ENCODE data around the gene WBP4.

Gene WBP4, protein sequence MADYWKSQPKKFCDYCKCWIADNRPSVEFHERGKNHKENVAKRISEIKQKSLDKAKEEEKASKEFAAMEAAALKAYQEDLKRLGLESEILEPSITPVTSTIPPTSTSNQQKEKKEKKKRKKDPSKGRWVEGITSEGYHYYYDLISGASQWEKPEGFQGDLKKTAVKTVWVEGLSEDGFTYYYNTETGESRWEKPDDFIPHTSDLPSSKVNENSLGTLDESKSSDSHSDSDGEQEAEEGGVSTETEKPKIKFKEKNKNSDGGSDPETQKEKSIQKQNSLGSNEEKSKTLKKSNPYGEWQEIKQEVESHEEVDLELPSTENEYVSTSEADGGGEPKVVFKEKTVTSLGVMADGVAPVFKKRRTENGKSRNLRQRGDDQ

DNA sequence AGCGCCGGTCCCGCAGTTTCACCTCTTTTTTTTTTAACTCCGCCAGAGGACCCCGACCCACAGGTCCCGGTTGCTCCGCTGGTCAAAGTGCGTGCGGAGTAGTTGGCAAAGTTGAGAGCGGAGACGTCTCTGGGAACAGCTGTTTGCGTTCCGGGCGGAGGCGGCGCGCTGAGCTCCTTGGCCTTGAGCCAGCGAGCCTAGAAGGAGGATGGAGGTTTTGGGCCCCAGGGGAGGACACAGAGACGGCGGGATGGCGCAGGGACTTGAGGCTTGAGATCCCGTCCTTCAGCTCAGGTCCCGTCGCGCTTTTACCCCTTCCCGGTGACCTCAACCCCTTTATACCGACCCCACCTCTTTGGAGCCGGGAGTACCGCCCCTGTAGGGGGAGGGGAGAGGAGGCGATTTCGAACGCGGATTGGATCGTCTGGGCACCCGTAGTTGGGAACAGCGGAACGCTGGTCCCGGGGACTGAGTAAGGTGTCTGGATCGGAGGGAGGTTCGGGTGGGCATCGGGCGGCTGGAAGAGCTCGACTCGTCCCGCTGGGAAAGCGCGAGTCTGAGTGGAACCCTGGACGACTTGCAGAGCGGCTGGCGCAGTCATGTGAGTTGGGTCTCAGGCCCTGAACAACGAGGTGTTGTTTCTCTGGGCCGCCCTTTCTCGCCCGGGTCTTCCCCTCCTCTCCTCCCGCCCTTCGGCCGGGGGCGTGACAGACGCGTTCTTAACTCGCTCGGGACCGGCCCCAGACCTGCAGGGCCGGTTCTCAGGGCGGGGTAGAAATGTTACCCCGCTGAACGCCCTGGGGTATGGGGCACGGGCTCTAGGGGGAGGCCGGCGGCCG, at the start of gene WBP4:
Gene WBP4, plus strand, starts transcription at position 435 of the 839 bp plus-strand sequence. Its CDS starts 165 bp downstream, at position 600.
- TF ChIP-seq, protein P1, sequence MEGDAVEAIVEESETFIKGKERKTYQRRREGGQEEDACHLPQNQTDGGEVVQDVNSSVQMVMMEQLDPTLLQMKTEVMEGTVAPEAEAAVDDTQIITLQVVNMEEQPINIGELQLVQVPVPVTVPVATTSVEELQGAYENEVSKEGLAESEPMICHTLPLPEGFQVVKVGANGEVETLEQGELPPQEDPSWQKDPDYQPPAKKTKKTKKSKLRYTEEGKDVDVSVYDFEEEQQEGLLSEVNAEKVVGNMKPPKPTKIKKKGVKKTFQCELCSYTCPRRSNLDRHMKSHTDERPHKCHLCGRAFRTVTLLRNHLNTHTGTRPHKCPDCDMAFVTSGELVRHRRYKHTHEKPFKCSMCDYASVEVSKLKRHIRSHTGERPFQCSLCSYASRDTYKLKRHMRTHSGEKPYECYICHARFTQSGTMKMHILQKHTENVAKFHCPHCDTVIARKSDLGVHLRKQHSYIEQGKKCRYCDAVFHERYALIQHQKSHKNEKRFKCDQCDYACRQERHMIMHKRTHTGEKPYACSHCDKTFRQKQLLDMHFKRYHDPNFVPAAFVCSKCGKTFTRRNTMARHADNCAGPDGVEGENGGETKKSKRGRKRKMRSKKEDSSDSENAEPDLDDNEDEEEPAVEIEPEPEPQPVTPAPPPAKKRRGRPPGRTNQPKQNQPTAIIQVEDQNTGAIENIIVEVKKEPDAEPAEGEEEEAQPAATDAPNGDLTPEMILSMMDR (IDR thresholded peaks at IDR 0.05; ENCODE audit: low read depth, low read length, missing control alignments) = no peak
- peak within 1 kb of the TSS; percentile 69 for H3K4me3 ChIP-seq (replicated peaks; ENCODE audit: low read depth, low read length)
- peak; percentile 81 for DNase-seq (ENCODE audit: extremely low read depth, low read depth)

DNA sequence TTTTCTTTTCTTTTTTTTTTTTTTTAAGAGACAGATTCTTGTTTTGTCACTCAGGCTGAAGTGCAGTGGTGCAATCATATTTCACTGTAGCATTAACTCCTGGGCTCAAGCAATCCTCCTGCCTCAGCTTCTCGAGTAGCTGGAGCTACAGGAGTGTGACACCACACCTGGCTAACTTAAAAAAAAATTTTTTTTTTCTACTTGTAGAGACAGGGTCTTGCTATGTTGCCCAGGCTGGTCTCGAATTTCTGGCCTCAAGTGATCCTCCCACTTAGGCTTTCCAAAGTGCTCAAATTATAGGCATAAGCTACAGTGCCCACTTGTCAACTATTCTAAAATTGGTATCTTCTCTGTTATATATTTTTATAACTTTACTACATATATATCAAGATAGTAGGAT, 48.8 kb upstream of the WBP4 start:
- TF ChIP-seq, protein P1 (IDR thresholded peaks at IDR 0.05; ENCODE audit: low read depth, low read length, missing control alignments) = no peak
- no peak for DNase-seq (ENCODE audit: extremely low read depth, low read depth)

DNA sequence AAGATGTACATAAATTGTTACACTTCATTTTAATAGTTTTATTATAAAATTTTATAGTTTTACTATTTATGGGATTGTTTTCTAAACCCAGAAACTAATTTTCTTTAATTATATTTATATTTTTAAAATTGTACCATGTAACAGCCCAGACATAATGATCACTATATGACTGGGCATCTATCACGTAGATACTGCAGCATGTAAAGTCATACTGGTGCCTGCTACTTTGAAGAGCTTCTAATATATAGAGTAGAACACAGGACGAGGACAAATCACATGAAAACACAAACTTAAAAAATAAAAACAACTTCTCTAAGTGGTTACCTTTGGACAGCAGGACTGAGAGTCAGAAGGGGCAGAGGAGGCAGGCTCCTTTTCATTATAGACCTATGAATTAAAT, 47.5 kb upstream of the WBP4 start:
- TF ChIP-seq, protein P1 (IDR thresholded peaks at IDR 0.05; ENCODE audit: low read depth, low read length, missing control alignments) = no peak
- no peak overlapping the region for H3K4me3 ChIP-seq (replicated peaks; ENCODE audit: low read depth, low read length)
- DNase-seq (ENCODE audit: extremely low read depth, low read depth) = no peak

More for the DNA sequence above, 48.8 kb upstream of the WBP4 start:
- no peak overlapping the region for H3K4me3 ChIP-seq (replicated peaks; ENCODE audit: low read depth, low read length)

DNA sequence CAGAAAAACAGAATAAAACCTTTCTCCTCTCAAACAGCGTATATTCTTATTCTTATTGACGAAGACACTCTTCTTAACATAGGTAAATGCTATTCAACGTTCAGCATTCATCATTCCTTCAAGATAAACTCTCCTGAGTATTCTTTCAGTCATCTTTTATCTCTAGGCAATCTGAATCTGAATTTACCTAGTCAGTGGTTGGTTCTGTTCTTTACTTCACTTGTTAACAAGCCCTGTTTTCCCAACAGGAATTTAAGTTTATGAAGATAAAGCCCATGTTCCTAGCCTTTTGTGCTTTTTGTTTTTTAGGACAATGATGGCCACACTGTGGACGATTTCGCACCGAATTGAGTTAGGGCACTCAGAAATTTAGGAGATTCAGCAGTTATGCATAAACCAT, 45.4 kb upstream of the WBP4 start:
- no peak for DNase-seq (ENCODE audit: extremely low read depth, low read depth)
- no peak overlapping the region for H3K4me3 ChIP-seq (replicated peaks; ENCODE audit: low read depth, low read length)
- TF ChIP-seq, protein P1 (IDR thresholded peaks at IDR 0.05; ENCODE audit: low read depth, low read length, missing control alignments) = no peak

DNA sequence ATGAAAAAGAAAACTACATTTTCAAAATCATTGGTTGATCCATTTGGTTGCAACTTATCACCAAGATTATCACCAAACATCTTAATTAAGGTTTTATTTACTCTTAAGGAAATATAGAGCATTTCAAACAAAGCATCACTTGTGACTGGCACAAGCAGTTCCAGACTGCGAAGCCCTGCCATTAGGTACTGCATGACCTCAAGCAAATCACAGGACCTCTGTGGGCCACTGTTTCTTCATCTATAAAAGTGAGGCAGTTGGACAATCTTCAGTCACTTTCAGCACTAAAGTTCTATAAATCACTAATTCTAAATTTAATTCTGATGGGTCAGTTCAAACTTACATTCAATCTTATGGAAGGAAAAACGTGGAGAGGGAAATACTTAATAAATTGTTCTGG, 44.1 kb upstream of the WBP4 start:
- no peak overlapping the region for H3K4me3 ChIP-seq (replicated peaks; ENCODE audit: low read depth, low read length)
- no peak for DNase-seq (ENCODE audit: extremely low read depth, low read depth)
- TF ChIP-seq, protein P1 (IDR thresholded peaks at IDR 0.05; ENCODE audit: low read depth, low read length, missing control alignments) = no peak

DNA sequence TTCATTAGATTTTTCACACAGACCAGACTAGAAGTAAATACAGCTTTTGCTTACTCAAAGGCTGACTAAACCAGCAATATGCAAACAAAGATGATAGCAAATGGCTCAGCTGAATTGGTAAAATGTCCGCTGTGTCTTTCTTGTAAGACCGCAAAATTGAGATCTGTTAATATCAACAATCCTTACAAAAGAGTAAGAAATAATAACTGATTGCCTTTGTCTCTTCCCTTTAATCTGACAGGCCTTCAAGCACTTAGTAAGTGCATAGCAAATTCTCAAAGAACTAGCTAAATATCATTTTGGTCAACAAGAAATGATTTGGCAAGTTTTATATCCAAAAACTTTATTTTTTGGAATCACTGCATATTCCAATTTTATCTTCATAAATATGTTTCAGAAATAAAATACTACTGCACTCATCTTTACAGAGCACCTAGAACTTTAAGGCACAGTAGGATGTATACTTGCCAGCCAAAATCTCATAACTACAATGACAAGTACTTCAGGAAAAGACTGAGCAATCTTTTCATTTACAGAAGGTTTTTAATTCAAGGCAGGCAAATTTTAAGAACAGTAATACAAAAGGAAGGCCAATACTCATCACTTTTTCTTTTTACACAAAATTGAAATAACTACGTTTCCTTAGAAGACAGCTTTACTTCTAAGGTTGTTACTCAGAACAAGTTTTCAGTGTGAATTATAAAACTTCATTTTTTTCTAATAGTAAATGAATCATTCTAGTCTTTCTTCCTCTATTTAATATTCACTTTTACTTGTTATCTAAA, 43.3 kb upstream of the WBP4 start:
- DNase-seq (ENCODE audit: extremely low read depth, low read depth) = no peak
- TF ChIP-seq, protein P1 (IDR thresholded peaks at IDR 0.05; ENCODE audit: low read depth, low read length, missing control alignments) = no peak
- peak overlapping the region; percentile 39 for H3K4me3 ChIP-seq (replicated peaks; ENCODE audit: low read depth, low read length)
